Suprapubic skin (tissue), 4 donors: ENCODE measurements around the gene THSD7B.

Source experiments
- EP300 ChIP-seq: sonication (generic); formaldehyde crosslinking; IDR thresholded peaks from one replicate; pipeline ENCODE4 v1.6.1; 2017; ENCODE audit warnings: antibody characterized with exemption
- POLR2A ChIP-seq, 2 donors: fragments of 450-650 bp; IDR thresholded peaks; one replicate each; pipeline ENCODE4 v1.6.1; 2017; ENCODE audit warnings: antibody characterized with exemption in 2 of 2, mild to moderate bottlenecking in 2 of 2, moderate library complexity in 2 of 2
- POLR2AphosphoS5 ChIP-seq, 3 donors: sonication (generic); formaldehyde crosslinking; IDR thresholded peaks; one replicate each; pipeline ENCODE4 v1.6.1; 2017; ENCODE audit warnings: antibody characterized with exemption in 3 of 3
- TF ChIP-seq, protein P1 (sequence below), 2 donors: fragments of 200-600 bp in 1 of 2; fragments of 450-650 bp in 1 of 2; sonication (generic) in 1 of 2; IDR thresholded peaks; one replicate each; pipeline ENCODE4 v1.5.1; 2016 to 2019; ENCODE audit warnings: antibody characterized with exemption in 2 of 2, mild to moderate bottlenecking in 1 of 2, moderate library complexity in 1 of 2

GRCh38 chr2:137672989-137673552, 907.7 kb downstream of the THSD7B start:
- TF ChIP-seq, protein P1, sequence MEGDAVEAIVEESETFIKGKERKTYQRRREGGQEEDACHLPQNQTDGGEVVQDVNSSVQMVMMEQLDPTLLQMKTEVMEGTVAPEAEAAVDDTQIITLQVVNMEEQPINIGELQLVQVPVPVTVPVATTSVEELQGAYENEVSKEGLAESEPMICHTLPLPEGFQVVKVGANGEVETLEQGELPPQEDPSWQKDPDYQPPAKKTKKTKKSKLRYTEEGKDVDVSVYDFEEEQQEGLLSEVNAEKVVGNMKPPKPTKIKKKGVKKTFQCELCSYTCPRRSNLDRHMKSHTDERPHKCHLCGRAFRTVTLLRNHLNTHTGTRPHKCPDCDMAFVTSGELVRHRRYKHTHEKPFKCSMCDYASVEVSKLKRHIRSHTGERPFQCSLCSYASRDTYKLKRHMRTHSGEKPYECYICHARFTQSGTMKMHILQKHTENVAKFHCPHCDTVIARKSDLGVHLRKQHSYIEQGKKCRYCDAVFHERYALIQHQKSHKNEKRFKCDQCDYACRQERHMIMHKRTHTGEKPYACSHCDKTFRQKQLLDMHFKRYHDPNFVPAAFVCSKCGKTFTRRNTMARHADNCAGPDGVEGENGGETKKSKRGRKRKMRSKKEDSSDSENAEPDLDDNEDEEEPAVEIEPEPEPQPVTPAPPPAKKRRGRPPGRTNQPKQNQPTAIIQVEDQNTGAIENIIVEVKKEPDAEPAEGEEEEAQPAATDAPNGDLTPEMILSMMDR (IDR thresholded peaks at IDR 0.05): no peak
- no peak for TF ChIP-seq POLR2AphosphoS5 (IDR thresholded peaks at IDR 0.05)
- no peak for TF ChIP-seq POLR2A (IDR thresholded peaks at IDR 0.05)
- TF ChIP-seq EP300: no peak
